K562 (cell line): ENCODE results near the gene LIMK1. TPM values are rescaled to one million over a fixed set of nuclear protein-coding genes. Genes with fewer than 3 reads are reported as not detected.

Experiments used
- ATAC-seq: fragments of 200-7000 bp; cut with Tn5 transposase; 3 replicates; pipeline ENCODE4 v1.9.1; 2020; ENCODE audit warnings: moderate library complexity
- BruUV-seq: library from RNA; stranded (reverse); fragments of 400-500 nt; replicated peaks from 2 replicates; lab custom pipeline; 2021; lab: Mats Ljungman, UMichigan
- CTCF ChIA-PET: fragments of 300-600 bp; formaldehyde crosslinking; extraction: SDS; loops from one replicate; lab custom pipeline; 2021; ENCODE audit warnings: low intra/inter-chr PET ratio; lab: Yijun Ruan, JAX
- POLR2A ChIA-PET: fragments of 300-600, 350-650 bp; sonication (Branson Sonifier 250); formaldehyde crosslinking; extraction: SDS; loops from one replicate; lab custom pipeline; 2021; ENCODE audit warnings: antibody characterized with exemption, inconsistent platforms; lab: Yijun Ruan, JAX
- DNase-seq, 4 experiments: peaks; one replicate each; pipeline versions ENCODE4 v3.0.0 to v3.0.0-alpha.2; 2011 to 2018; ENCODE audit warnings: low spot score in 3 of 4, mixed read lengths in 3 of 4; ENCODE audit errors: extremely low read depth in 1 of 4
- FAIRE-seq: peaks from 2 replicates; lab custom pipeline; 2011; peaks lifted over from hg19 to GRCh38; lab: Jason Lieb, UNC
- H2AFZ ChIP-seq: 2 replicates; pipeline ENCODE4 v1.6.0; 2011; ENCODE audit warnings: low read depth, low read length, control low read depth, inconsistent platforms
- H3K27ac ChIP-seq: fragments of 200-600 bp; 3 replicates; pipeline ENCODE4 v1.8.0; 2011; ENCODE audit warnings: low read depth, mild to moderate bottlenecking, control low read depth, inconsistent platforms, low read length, moderate library complexity, mixed read lengths; ENCODE audit errors: extremely low read depth
- H3K27me3 ChIP-seq, 2 experiments: fragments of 300-600 bp in 1 of 2; 2 replicates in 1 of 2; 3 replicates in 1 of 2; pipeline versions ENCODE4 v1.6.0 to v1.8.0; 2011; ENCODE audit warnings: inconsistent platforms in 2 of 2, low read length in 2 of 2, mild to moderate bottlenecking in 1 of 2, mixed read lengths in 1 of 2, moderate library complexity in 1 of 2; ENCODE audit not compliant: control insufficient read depth in 2 of 2, insufficient read depth in 2 of 2
- H3K36me3 ChIP-seq: fragments of 300-600 bp; 3 replicates; pipeline ENCODE4 v1.8.0; 2011; ENCODE audit warnings: mild to moderate bottlenecking, low read length, inconsistent platforms; ENCODE audit not compliant: control insufficient read depth, insufficient read depth
- H3K4me1 ChIP-seq, 2 experiments: fragments of 200-600 bp in 1 of 2; replicated peaks in 1 of 2; 2 replicates in 1 of 2; 3 replicates in 1 of 2; pipeline versions ENCODE4 v1.5.1 to v1.8.0; 2011; ENCODE audit warnings: inconsistent platforms in 2 of 2, low read length in 2 of 2, mild to moderate bottlenecking in 1 of 2, mixed read lengths in 1 of 2, moderate library complexity in 1 of 2; ENCODE audit not compliant: control insufficient read depth in 2 of 2, insufficient read depth in 2 of 2
- H3K4me2 ChIP-seq: 2 replicates; pipeline ENCODE4 v1.6.1; 2011; ENCODE audit warnings: low read length, control low read depth, inconsistent platforms, mixed read lengths; ENCODE audit not compliant: insufficient read depth
- H3K4me3 ChIP-seq: fragments of 200-600 bp; sonication (generic), shearing (Covaris generic); 2 replicates; pipeline ENCODE4 v1.5.1; 2016; ENCODE audit warnings: control low read depth, inconsistent platforms
- H3K79me2 ChIP-seq: fragments of 200-600 bp; 3 replicates; pipeline ENCODE4 v1.8.0; 2011; ENCODE audit warnings: low read length, inconsistent platforms; ENCODE audit not compliant: control insufficient read depth, insufficient read depth
- H3K9ac ChIP-seq, 2 experiments: 2 replicates each; pipeline versions ENCODE4 v1.6.0 to v1.6.1; 2011; ENCODE audit warnings: low read depth in 2 of 2, low read length in 2 of 2, control low read depth in 1 of 2, inconsistent platforms in 1 of 2, mild to moderate bottlenecking in 1 of 2, mixed read lengths in 1 of 2; ENCODE audit not compliant: insufficient read depth in 1 of 2
- H3K9me1 ChIP-seq: one replicate; pipeline ENCODE4 v1.6.0; 2011; ENCODE audit warnings: inconsistent platforms, mild to moderate bottlenecking, low read length, moderate library complexity; ENCODE audit not compliant: control insufficient read depth, insufficient read depth
- H3K9me3 ChIP-seq: replicated peaks from 2 replicates; pipeline ENCODE4 v1.5.1; 2011; ENCODE audit warnings: low read depth, low read length, inconsistent platforms; ENCODE audit not compliant: control insufficient read depth, insufficient read depth
- H4K20me1 ChIP-seq: replicated peaks from 2 replicates; pipeline ENCODE4 v1.6.1; 2011; ENCODE audit warnings: low read length, inconsistent platforms, mixed read lengths; ENCODE audit not compliant: control insufficient read depth, insufficient read depth
- CBX8 ChIP-seq: fragments of 200-600 bp; sonication (generic); IDR thresholded peaks from 2 replicates; pipeline ENCODE4 v1.6.1; 2012; ENCODE audit warnings: borderline replicate concordance, mixed run types, low read depth, mild to moderate bottlenecking, moderate library complexity, mixed read lengths, low read length, control low read depth, inconsistent platforms; ENCODE audit not compliant: poor library complexity, severe bottlenecking; ENCODE audit errors: extremely low read depth
- FOS ChIP-seq: IDR thresholded peaks from 3 replicates; pipeline ENCODE4 v1.6.1; 2011; ENCODE audit not compliant: insufficient read length; ENCODE audit errors: extremely low read depth
- FOXP4 ChIP-seq: sonication (generic); formaldehyde crosslinking; IDR thresholded peaks from 2 replicates; pipeline ENCODE4 v1.8.0; 2022; ENCODE audit warnings: mild to moderate bottlenecking, missing genetic modification reagents, borderline replicate concordance
- KAT2B ChIP-seq: IDR thresholded peaks from one replicate; pipeline ENCODE4 v1.6.1; 2012; ENCODE audit warnings: low read depth, mild to moderate bottlenecking, control low read depth, inconsistent platforms, low read length, moderate library complexity
- PHTF2 ChIP-seq: fragments of 250-450 bp; sonication (Bioruptor Pico); IDR thresholded peaks from 2 replicates; pipeline ENCODE4 v1.5.0; 2021; ENCODE audit warnings: mild to moderate bottlenecking
- POLR2G ChIP-seq: fragments of 200-400 bp; formaldehyde crosslinking; IDR thresholded peaks from 2 replicates; pipeline ENCODE4 v1.6.1; 2017; ENCODE audit warnings: low read depth, mild to moderate bottlenecking, antibody characterized with exemption, low read length, moderate library complexity
- TAF1 ChIP-seq: IDR thresholded peaks from 2 replicates; pipeline ENCODE4 v1.6.1; 2011; ENCODE audit warnings: mild to moderate bottlenecking, low read length, moderate library complexity; ENCODE audit not compliant: insufficient read depth, control insufficient read depth, severe bottlenecking; ENCODE audit errors: extremely low read depth
- ZNF146 ChIP-seq: IDR thresholded peaks from one replicate; pipeline ENCODE4 v1.6.1; 2018; ENCODE audit warnings: missing compliant biosample characterization; ENCODE audit not compliant: unreplicated experiment
- ZNF444 ChIP-seq: fragments of 250-450 bp; sonication (Bioruptor Pico); IDR thresholded peaks from 2 replicates; pipeline ENCODE4 v1.4.0; 2020; ENCODE audit warnings: mild to moderate bottlenecking, moderate library complexity
- ZNF561 ChIP-seq: fragments of 450-650 bp; formaldehyde crosslinking; conservative IDR thresholded peaks from 2 replicates; pipeline ENCODE4 v1.4.0; 2020; ENCODE audit warnings: mild to moderate bottlenecking, moderate library complexity
- ZNF586 ChIP-seq: fragments of 450-650 bp; formaldehyde crosslinking; conservative IDR thresholded peaks from 2 replicates; pipeline ENCODE4 v1.4.0; 2020; ENCODE audit warnings: mild to moderate bottlenecking, moderate library complexity
- ZNF780A ChIP-seq: fragments of 250-450 bp; sonication (Bioruptor Pico); IDR thresholded peaks from 2 replicates; pipeline ENCODE4 v1.5.0; 2021; ENCODE audit warnings: mild to moderate bottlenecking
- WGBS: fragments of 100-300 bp; shearing (Covaris generic); methylation state at CpG from one replicate; pipeline ENCODE4 v1.1.6; 2016; ENCODE audit warnings: low coverage, mixed read lengths; ENCODE audit not compliant: insufficient coverage; ENCODE audit errors: missing lambda C conversion rate; 5-methylcytosine and 5-hydroxymethylcytosine counted together
- in situ Hi-C: fragments of 300-500 bp; cut with MboI; formaldehyde crosslinking; loops from 4 replicates; pipeline ENCODE4 v1.15.0; 2018; ENCODE audit warnings: inconsistent platforms, mixed read lengths
- intact Hi-C: fragments of 100-400 bp; cut with micrococcal nuclease; formaldehyde crosslinking; loops from 2 replicates; pipeline ENCODE4 v1.14.2; 2022
- polyA plus RNA-seq, 8 experiments: library from polyadenylated mRNA; depleted of rRNA in 4 of 8; stranded (reverse) in 5 of 8; unstranded in 3 of 8; fragments of >200 nt; fragmentation: Nextera tagmentation in 2 of 8; fragmentation: Illumina TruSeq in 1 of 8; extraction: Ambion mirVana in 2 of 8; extraction: Trizol in 1 of 8; gene quantifications; 2 replicates each; pipeline versions ENCODE4 v1.2.1 to v1.2.3, GENCODE V29; 2011 to 2014; ENCODE audit warnings: inconsistent platforms in 1 of 8, missing spikeins in 1 of 8
- total RNA-seq, 7 experiments: library from RNA; depleted of rRNA in 6 of 7; stranded (reverse); fragments of >200 nt in 6 of 7; fragmentation: Illumina TruSeq in 2 of 7; extraction: Trizol in 2 of 7; gene quantifications; 2 replicates each; pipeline versions ENCODE4 v1.2.1 to v1.2.3, GENCODE V29; 2011 to 2021; ENCODE audit warnings: low replicate concordance in 1 of 7

The LIMK1 gene
- total and polyA plus RNA-seq, 9 of the 15 experiments (the other 6 are each of a cell fraction or from before 2014, with no cell fraction given) = 0.14 to 30.0 (median 15.9) TPM

DNA sequence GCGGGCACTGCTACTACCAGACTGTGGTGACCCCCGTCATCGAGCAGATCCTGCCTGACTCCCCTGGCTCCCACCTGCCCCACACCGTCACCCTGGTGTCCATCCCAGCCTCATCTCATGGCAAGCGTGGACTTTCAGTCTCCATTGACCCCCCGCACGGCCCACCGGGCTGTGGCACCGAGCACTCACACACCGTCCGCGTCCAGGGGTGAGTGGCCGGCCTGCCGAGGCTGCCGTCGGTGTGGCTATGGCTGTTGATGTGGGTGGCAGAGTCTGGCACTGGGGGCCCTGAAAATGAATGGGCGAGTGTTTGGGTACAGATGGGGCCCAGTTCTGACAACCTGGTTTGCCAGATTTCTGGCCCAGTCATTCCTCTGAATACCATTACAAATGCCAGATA lies 15.4 kb downstream of the LIMK1 start:
- in situ Hi-C loops = no loop called here
- Histone ChIP-seq H3K4me1 (peaks cover 19 to 22% of the 10 kb centered on the region in 2 experiments), H3K9me3 (no peaks in the 10 kb centered on the region), H4K20me1 (0 out of 2 replicates have a peak, but pooled peaks cover 2% of the 10 kb centered on the region), H3K27ac (no peak overlapping the region), H3K9me1 (no peaks in the 10 kb centered on the region), H3K4me3 (no peak overlapping the region), H2AFZ (no peak overlapping the region), H3K4me2 (no peak overlapping the region), H3K9ac (no peak overlapping the region), H3K27me3 (no peaks in the 10 kb centered on the region), H3K36me3 (peaks cover 64% of the 10 kb centered on the region; the same call in 2 of the 3 replicates), H3K79me2 (0 out of 3 replicates have a peak, but pooled peaks cover 3% of the 10 kb centered on the region)
- no peak for ATAC-seq
- peak in 1 of 4 experiments; percentile 7 for DNase-seq
- WGBS = 94% methylated on average over 17 of the region's 17 CpGs
- no peak for FAIRE-seq
- BruUV-seq = no TSS peak
- ChIA-PET POLR2A (interaction anchor here (0.6 to 1.2 kb wide), 2 partner anchors 12 to 41 kb away, joined by 3 read pairs; no protein-coding TSS in a partner anchor), CTCF (no interaction called here)
- TF ChIP-seq POLR2G = 0 out of 2 replicates have a peak, but pooled peaks have one; percentile 17
- TF ChIP-seq PHTF2 (CRISPR knock-in tag) = no peak
- intact Hi-C loops = no loop called here

GRCh38 chr7:74101061-74101681 lies 17.6 kb downstream of the LIMK1 start:
- Histone ChIP-seq H3K27ac (no peak overlapping the region), H3K79me2 (no peaks in the 10 kb centered on the region), H3K4me3 (no peak overlapping the region), H4K20me1 (no peaks in the 10 kb centered on the region), H2AFZ (no peak overlapping the region), H3K9me1 (no peaks in the 10 kb centered on the region), H3K9ac (peak overlapping the region in 1 of 2 experiments; percentile 21; a peak in 2 of 4 replicates), H3K36me3 (peaks cover 75% of the 10 kb centered on the region; the same call in 2 of the 3 replicates), H3K9me3 (no peaks in the 10 kb centered on the region), H3K4me2 (0 out of 2 replicates have a peak overlapping the region, but pooled peaks have one; percentile 26), H3K27me3 (no peaks in the 10 kb centered on the region), H3K4me1 (peaks cover 7 to 14% of the 10 kb centered on the region in 2 experiments; a peak in 3 of 5 replicates)
- in situ Hi-C loops = no loop called here
- POLR2A ChIA-PET = interaction anchor here (0.6 to 1.2 kb wide), 4 partner anchors 9 to 198 kb away, joined by 3 to 4 read pairs (median 3); no protein-coding TSS in a partner anchor
- 14% methylated on average over 8 of the region's 8 CpGs for WGBS
- intact Hi-C loops = no loop called here
- no TSS peak for BruUV-seq
- DNase-seq (peak in 2 of 4 experiments; percentile 42 to 48), FAIRE-seq (peak; percentile 48), ATAC-seq (peak; percentile 69)
- CTCF ChIA-PET = interaction anchor here (0.7 kb wide), 1 partner anchor 75 kb away, joined by 3 read pairs; no protein-coding TSS in a partner anchor
- TF ChIP-seq ZNF561 (no peak), KAT2B (no peak), ZNF444 (CRISPR knock-in tag) (no peak), FOS (no peak), ZNF780A (no peak), ZNF586 (no peak), TAF1 (no peak), FOXP4 (no peak), ZNF146 (no peak), CBX8 (no peak)
